Smooth muscle cell (in vitro differentiated cells): Measurements from ENCODE around the gene PHYHD1. TPM values are rescaled to one million over a fixed set of nuclear protein-coding genes. Genes with fewer than 3 reads are reported as not detected.
"Not testable (repeated sequence)": the region's sequence is repeated elsewhere in the genome, so short reads cannot be mapped to it uniquely, and the experiment has no call there.

Experiments
- DNase-seq: peaks from one replicate; lab custom pipeline; 2025; ENCODE audit not compliant: unreplicated experiment; lab: John Stamatoyannopoulos, UW
- H2AFZ ChIP-seq: fragments of 200-600 bp; sonication (generic); 2 replicates; pipeline ENCODE4 v1.6.0; 2016; ENCODE audit warnings: antibody characterized with exemption, low read depth, mild to moderate bottlenecking
- H3F3A ChIP-seq: fragments of 200-600 bp; sonication (generic); 2 replicates; pipeline ENCODE4 v1.6.0; 2017; ENCODE audit warnings: antibody characterized with exemption, low read depth
- H3K27ac ChIP-seq: fragments of 200-600 bp; sonication (generic); 2 replicates; pipeline ENCODE4 v1.5.1; 2016; ENCODE audit warnings: low read depth, mild to moderate bottlenecking
- H3K27me3 ChIP-seq: fragments of 200-600 bp; sonication (generic); 2 replicates; pipeline ENCODE4 v1.6.1; 2016; ENCODE audit warnings: low read depth, mild to moderate bottlenecking
- H3K36me3 ChIP-seq: fragments of 200-600 bp; sonication (generic); 2 replicates; pipeline ENCODE4 v1.5.1; 2016; ENCODE audit warnings: low read depth
- H3K4me1 ChIP-seq: fragments of 200-600 bp; sonication (generic); 2 replicates; pipeline ENCODE4 v1.5.1; 2016; ENCODE audit warnings: low read depth
- H3K4me2 ChIP-seq: fragments of 200-600 bp; sonication (generic); 2 replicates; pipeline ENCODE4 v1.6.0; 2016; ENCODE audit warnings: mild to moderate bottlenecking
- H3K4me3 ChIP-seq: fragments of 200-600 bp; sonication (generic); 2 replicates; pipeline ENCODE4 v1.5.1; 2016; ENCODE audit warnings: mild to moderate bottlenecking
- H3K79me2 ChIP-seq: fragments of 200-600 bp; sonication (generic); 2 replicates; pipeline ENCODE4 v1.6.0; 2016; ENCODE audit warnings: low read depth, mild to moderate bottlenecking
- H3K9ac ChIP-seq: fragments of 200-600 bp; sonication (generic); 2 replicates; pipeline ENCODE4 v1.6.0; 2016; ENCODE audit warnings: low read depth
- H3K9me3 ChIP-seq: fragments of 200-600 bp; sonication (generic); replicated peaks from 2 replicates; pipeline ENCODE4 v1.5.1; 2016; ENCODE audit warnings: low read depth
- H4K20me1 ChIP-seq: fragments of 200-600 bp; sonication (generic); 2 replicates; pipeline ENCODE4 v1.6.0; 2016; ENCODE audit warnings: low read depth
- WGBS: methylation state at CpG from one replicate; pipeline ENCODE4 v1.1.7; 2016; ENCODE audit warnings: low lambda C conversion rate; 5-methylcytosine and 5-hydroxymethylcytosine counted together
- polyA plus RNA-seq: library from polyadenylated mRNA; unstranded; fragments of >200 nt; fragmentation: Nextera tagmentation; extraction: Ambion mirVana; gene quantifications from 2 replicates; pipeline ENCODE4 v1.2.1, GENCODE V29; 2016
- total RNA-seq: library from RNA; depleted of rRNA; stranded (reverse); fragments of >200 nt; gene quantifications from 2 replicates; pipeline ENCODE4 v1.2.3, GENCODE V29; 2014
- TF ChIP-seq, protein P1 (sequence below): fragments of 200-600 bp; sonication (generic); IDR thresholded peaks from 2 replicates; pipeline ENCODE4 v1.5.1; 2017; ENCODE audit warnings: borderline replicate concordance, mild to moderate bottlenecking, antibody characterized with exemption; ENCODE audit not compliant: insufficient read depth, poor library complexity, severe bottlenecking

The PHYHD1 gene
- total and polyA plus RNA-seq, 2 experiments from 2014 or later: 7.3 to 37.6 TPM

DNA sequence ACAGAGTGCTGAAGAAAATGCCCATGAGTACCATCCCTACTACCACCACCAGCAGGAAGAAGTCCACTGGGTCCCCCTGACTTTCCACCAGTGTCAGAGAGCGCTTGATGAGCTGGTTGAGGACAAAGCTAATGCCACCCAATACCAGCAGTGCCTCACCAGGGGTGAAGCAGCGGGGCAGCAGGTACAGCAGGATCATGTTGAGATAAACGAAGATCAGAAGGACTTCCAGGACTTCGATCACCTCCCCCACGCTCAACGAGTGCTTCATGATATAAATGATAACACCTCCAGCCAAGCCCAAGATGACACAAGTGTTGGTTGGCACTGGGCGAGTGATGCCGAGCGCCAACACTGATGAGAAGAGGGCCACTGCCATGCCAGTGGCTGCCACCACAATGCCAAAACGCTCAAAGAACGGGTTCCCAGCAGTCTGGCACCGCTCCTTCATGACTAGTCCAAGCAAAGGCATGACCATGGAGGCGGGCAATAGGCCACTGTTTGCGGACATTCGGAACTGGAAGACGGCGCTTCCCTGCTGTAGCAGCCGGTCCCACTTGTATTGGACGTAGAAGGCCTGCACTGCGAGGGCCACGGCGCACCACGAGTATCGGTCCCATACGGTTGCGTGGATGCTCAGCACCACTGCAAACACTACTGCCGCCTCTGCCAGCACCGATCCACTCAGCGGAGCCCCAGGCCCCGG is 25.9 kb downstream of the PHYHD1 start:
- Histone ChIP-seq H3F3A (peaks cover 6% of the 10 kb centered on the region), H3K27me3 (no peaks in the 10 kb centered on the region), H3K4me2 (peak overlapping the region; percentile 90), H2AFZ (peak overlapping the region; percentile 66), H3K9me3 (no peaks in the 10 kb centered on the region), H3K36me3 (no peaks in the 10 kb centered on the region), H3K79me2 (peaks cover 40% of the 10 kb centered on the region), H3K27ac (peak overlapping the region; percentile 96), H3K9ac (peak overlapping the region; percentile 95), H3K4me3 (peak overlapping the region; percentile 75), H4K20me1 (peaks cover 4% of the 10 kb centered on the region), H3K4me1 (peaks cover 8% of the 10 kb centered on the region)
- WGBS: 37% methylated on average over 30 of the region's 30 CpGs
- DNase-seq: no peak
- TF ChIP-seq, protein P1, sequence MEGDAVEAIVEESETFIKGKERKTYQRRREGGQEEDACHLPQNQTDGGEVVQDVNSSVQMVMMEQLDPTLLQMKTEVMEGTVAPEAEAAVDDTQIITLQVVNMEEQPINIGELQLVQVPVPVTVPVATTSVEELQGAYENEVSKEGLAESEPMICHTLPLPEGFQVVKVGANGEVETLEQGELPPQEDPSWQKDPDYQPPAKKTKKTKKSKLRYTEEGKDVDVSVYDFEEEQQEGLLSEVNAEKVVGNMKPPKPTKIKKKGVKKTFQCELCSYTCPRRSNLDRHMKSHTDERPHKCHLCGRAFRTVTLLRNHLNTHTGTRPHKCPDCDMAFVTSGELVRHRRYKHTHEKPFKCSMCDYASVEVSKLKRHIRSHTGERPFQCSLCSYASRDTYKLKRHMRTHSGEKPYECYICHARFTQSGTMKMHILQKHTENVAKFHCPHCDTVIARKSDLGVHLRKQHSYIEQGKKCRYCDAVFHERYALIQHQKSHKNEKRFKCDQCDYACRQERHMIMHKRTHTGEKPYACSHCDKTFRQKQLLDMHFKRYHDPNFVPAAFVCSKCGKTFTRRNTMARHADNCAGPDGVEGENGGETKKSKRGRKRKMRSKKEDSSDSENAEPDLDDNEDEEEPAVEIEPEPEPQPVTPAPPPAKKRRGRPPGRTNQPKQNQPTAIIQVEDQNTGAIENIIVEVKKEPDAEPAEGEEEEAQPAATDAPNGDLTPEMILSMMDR: no peak

DNA sequence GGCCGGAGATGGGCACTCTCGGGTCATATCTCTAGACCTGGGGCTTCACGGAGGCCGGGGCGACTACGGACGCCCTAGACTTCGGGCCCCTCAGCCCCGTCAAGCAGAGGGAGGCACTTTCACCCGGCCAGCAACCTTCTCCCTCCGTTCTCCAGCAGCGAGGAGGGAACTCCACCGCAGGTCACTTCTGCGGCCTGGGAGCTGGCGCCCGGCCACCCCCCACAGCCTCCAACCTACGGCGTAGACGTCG is 26.4 kb downstream of the PHYHD1 start:
- WGBS: under 1% methylated on average over 20 of the region's 20 CpGs
- H3F3A ChIP-seq: peaks cover 6% of the 10 kb centered on the region

DNA sequence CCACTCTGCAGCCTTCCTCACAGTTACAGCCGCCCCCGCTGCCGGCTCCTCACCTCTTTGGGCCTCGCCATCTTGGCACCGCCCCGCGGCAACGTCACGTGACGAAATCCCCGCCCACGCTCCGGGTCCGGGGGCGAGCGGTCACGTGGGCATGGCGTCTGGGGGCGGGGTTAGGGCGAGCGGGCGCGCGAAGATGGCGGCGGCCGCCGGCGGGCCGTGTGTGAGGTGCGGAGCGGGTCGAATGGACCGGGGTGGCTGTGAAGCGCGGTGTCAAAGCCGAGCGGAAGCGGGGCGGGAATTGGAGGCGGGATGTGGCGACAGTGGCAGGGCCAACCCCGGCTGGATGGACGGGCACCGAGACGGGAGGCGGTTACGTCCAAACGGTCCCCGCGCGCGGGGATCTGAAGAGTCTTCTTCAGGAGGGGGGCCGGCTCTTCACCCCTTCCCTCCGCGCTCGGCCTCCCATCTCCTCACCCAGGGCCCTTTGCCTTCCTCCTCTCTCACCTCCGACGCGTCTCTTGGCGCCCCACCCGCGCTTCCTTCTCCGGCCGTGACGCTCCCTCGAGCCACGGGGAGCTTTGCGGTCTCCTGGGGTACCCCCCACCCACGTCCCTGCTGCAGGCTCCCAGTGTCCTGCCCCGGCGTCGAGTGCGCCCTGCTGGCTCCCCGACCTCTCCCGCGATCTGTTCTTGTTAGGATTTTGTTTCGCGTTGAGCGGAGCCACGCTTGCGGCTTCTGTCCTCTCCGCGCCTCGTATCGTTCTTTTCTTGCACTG is 26.9 kb downstream of the PHYHD1 start, which contains the start of the genes DOLK and NUP188:
TSS of gene DOLK (minus strand) at position 77 of the 775 bp plus-strand sequence. CDS start 300 bp downstream, outside the sequence.
TSS of gene NUP188 (plus strand) at position 173 of the 775 bp plus-strand sequence. CDS start at position 194, 21 bp downstream.
- peak within 1 kb of the TSS; percentile 96 for H3K27ac ChIP-seq
- H3K36me3 ChIP-seq: no peaks in the 10 kb centered on the region
- TF ChIP-seq, protein P1: no peak
- peak within 1 kb of the TSS; percentile 71 for H2AFZ ChIP-seq
- under 1% methylated on average over 76 of the region's 86 CpGs for WGBS
- no peaks in the 10 kb centered on the region for H3K27me3 ChIP-seq
- H3K4me2 ChIP-seq: peak within 1 kb of the TSS; percentile 90
- H3K9ac ChIP-seq: peak within 1 kb of the TSS; percentile 95
- H3F3A ChIP-seq: peaks cover 6% of the 10 kb centered on the region
- peak within 1 kb of the TSS; percentile 75 for H3K4me3 ChIP-seq
- H3K79me2 ChIP-seq: peaks cover 40% of the 10 kb centered on the region
- peak; percentile 95 for DNase-seq
- H4K20me1 ChIP-seq: peaks cover 4% of the 10 kb centered on the region
- H3K4me1 ChIP-seq: peaks cover 8% of the 10 kb centered on the region
- H3K9me3 ChIP-seq: no peaks in the 10 kb centered on the region

More for the DNA sequence above, 26.4 kb downstream of the PHYHD1 start:
- Histone ChIP-seq H2AFZ (peak overlapping the region; percentile 66), H3K27ac (peak overlapping the region; percentile 96), H3K9ac (peak overlapping the region; percentile 95), H3K27me3 (no peaks in the 10 kb centered on the region), H3K4me2 (peak overlapping the region; percentile 90), H3K9me3 (no peaks in the 10 kb centered on the region), H3K4me3 (peak overlapping the region; percentile 75), H3K36me3 (no peaks in the 10 kb centered on the region), H4K20me1 (peaks cover 4% of the 10 kb centered on the region), H3K79me2 (peaks cover 40% of the 10 kb centered on the region), H3K4me1 (peaks cover 8% of the 10 kb centered on the region)
- TF ChIP-seq, protein P1: no peak
- no peak for DNase-seq

DNA sequence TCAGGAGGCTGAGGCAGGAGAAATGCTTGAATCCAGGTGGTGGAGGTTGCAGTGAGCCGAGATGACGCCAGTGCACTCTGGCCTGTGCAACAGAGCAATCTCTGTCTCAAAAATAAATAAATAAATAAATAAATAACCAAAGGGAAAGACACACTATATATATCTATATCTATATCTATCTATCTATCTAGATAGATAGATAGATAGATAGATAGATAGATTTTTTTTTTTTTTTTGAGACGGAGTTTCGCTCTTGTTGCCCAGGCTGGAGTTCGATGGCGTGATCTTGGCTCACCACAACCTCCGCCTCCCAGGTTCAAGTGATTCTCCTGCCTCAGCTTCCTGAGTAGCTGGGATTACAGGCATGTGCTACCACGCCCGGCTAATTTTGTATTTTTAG is 40.6 kb downstream of the PHYHD1 start:
- not testable (repeated sequence) for H4K20me1 ChIP-seq, H3K4me1 ChIP-seq, H3K27ac ChIP-seq, H3K9ac ChIP-seq, H3K27me3 ChIP-seq, H2AFZ ChIP-seq, DNase-seq, H3K4me3 ChIP-seq, H3K4me2 ChIP-seq, H3K9me3 ChIP-seq, H3F3A ChIP-seq, H3K79me2 ChIP-seq
- 98% methylated on average over 9 of the region's 9 CpGs for whole genome bisulfite sequencing
- H3K36me3 ChIP-seq: peaks cover 23% of the 10 kb centered on the region
